Epithelial cell of proximal tubule (primary cell): Measurements from ENCODE around the gene SHMT1. TPM values are rescaled to one million over a fixed set of nuclear protein-coding genes. Genes with fewer than 3 reads are reported as not detected.
A peak's percentile ranks its signal among the peaks of the same experiment; 100 is the strongest.

Source experiments
- DNase-seq: peaks from one replicate; pipeline ENCODE4 v3.0.0-alpha.2; 2011; ENCODE audit warnings: low read depth
- H3K4me3 ChIP-seq: 2 replicates; pipeline ENCODE4 v1.5.1; 2011; ENCODE audit warnings: low read depth, mild to moderate bottlenecking, low read length
- CTCF ChIP-seq: conservative IDR thresholded peaks from 2 replicates; pipeline ENCODE4 v1.5.1; 2012; ENCODE audit warnings: low read depth, mild to moderate bottlenecking, low read length
- total RNA-seq: library from RNA; depleted of rRNA; stranded (reverse); fragments of >200 nt; gene quantifications from 2 replicates; pipeline ENCODE4 v1.2.3, GENCODE V29; 2015

The SHMT1 gene
- total RNA-seq, 1 donor from 2014 or later, result 21.2 TPM

GRCh38 chr17:18326572-18326971, 36.8 kb downstream of the SHMT1 start:
- H3K4me3 ChIP-seq, result no peak overlapping the region
- no peak for TF ChIP-seq CTCF
- DNase-seq, result no peak

GRCh38 chr17:18326039-18326438, 37.3 kb downstream of the SHMT1 start:
- no peak for DNase-seq
- no peak overlapping the region for H3K4me3 ChIP-seq
- no peak for TF ChIP-seq CTCF

GRCh38 chr17:18324140-18325050, 39.0 kb downstream of the SHMT1 start:
- no peak overlapping the region for H3K4me3 ChIP-seq
- DNase-seq, result no peak
- TF ChIP-seq CTCF, result no peak

- DNase-seq, result no peak
- H3K4me3 ChIP-seq, result no peak overlapping the region
- no peak for TF ChIP-seq CTCF
These were observed 39.7 kb downstream of the SHMT1 start for GRCh38 chr17:18323507-18324139.

GRCh38 chr17:18323007-18323406, 40.3 kb downstream of the SHMT1 start:
- peak; percentile 37 for TF ChIP-seq CTCF
- DNase-seq, result no peak
- H3K4me3 ChIP-seq, result no peak overlapping the region

- no peak for DNase-seq
- no peak overlapping the region for H3K4me3 ChIP-seq
- no peak for TF ChIP-seq CTCF
These were observed 40.8 kb downstream of the SHMT1 start for GRCh38 chr17:18322522-18322921.
